Measurements from ENCODE around the gene EIF5B.

The EIF5B gene

GRCh38 chr2:99414566-99414965 lies 77.4 kb downstream of the EIF5B start:
- no peak for DNase-seq (ENCODE audit: low read depth in 2 of 2)

GRCh38 chr2:99417396-99417795 lies 80.2 kb downstream of the EIF5B start:
- DNase-seq (ENCODE audit: low read depth in 2 of 2) = no peak

- no peak for DNase-seq (ENCODE audit: low read depth in 2 of 2)
Observed at GRCh38 chr2:99420031-99420430, 82.8 kb downstream of the EIF5B start.

GRCh38 chr2:99420751-99421299 lies 83.6 kb downstream of the EIF5B start:
- DNase-seq (ENCODE audit: low read depth in 2 of 2) = no peak

- DNase-seq (ENCODE audit: low read depth in 2 of 2) = no peak
Observed at GRCh38 chr2:99421469-99421868, 84.3 kb downstream of the EIF5B start.

GRCh38 chr2:99422599-99422998 lies 85.4 kb downstream of the EIF5B start:
- DNase-seq (ENCODE audit: low read depth in 2 of 2) = no peak

GRCh38 chr2:99424371-99424770 lies 87.2 kb downstream of the EIF5B start:
- DNase-seq (ENCODE audit: low read depth in 2 of 2) = no peak

GRCh38 chr2:99425022-99425421 lies 87.8 kb downstream of the EIF5B start:
- no peak for DNase-seq (ENCODE audit: low read depth in 2 of 2)

GRCh38 chr2:99430614-99431291 lies 93.6 kb downstream of the EIF5B start:
- no peak for DNase-seq (ENCODE audit: low read depth in 2 of 2)

GRCh38 chr2:99431587-99432275 lies 94.5 kb downstream of the EIF5B start:
- no peak for DNase-seq (ENCODE audit: low read depth in 2 of 2)

GRCh38 chr2:99433340-99433739 lies 96.2 kb downstream of the EIF5B start:
- DNase-seq (ENCODE audit: low read depth in 2 of 2) = no peak

- no peak for DNase-seq (ENCODE audit: low read depth in 2 of 2)
Observed at GRCh38 chr2:99436874-99437273, 99.7 kb downstream of the EIF5B start.

GRCh38 chr2:99439971-99440505 lies 102.8 kb downstream of the EIF5B start:
- DNase-seq (ENCODE audit: low read depth in 2 of 2) = no peak

- DNase-seq (ENCODE audit: low read depth in 2 of 2) = no peak
Observed at GRCh38 chr2:99442837-99443236, 105.6 kb downstream of the EIF5B start.

GRCh38 chr2:99444222-99444621 lies 107.0 kb downstream of the EIF5B start:
- no peak for DNase-seq (ENCODE audit: low read depth in 2 of 2)

GRCh38 chr2:99445065-99445464 lies 107.9 kb downstream of the EIF5B start:
- DNase-seq (ENCODE audit: low read depth in 2 of 2) = no peak

- no peak for DNase-seq (ENCODE audit: low read depth in 2 of 2)
Observed at GRCh38 chr2:99448556-99448955, 111.4 kb downstream of the EIF5B start.

GRCh38 chr2:99450199-99450598 lies 113.0 kb downstream of the EIF5B start:
- DNase-seq (ENCODE audit: low read depth in 2 of 2) = no peak
